H9 (cell line): Measurements from ENCODE around the gene SLCO3A1. TPM values are rescaled to one million over a fixed set of nuclear protein-coding genes. Genes with fewer than 3 reads are reported as not detected.

Source experiments
- DNase-seq: peaks from one replicate; pipeline ENCODE4 v3.0.0-alpha.2; 2017
- H2AFZ ChIP-seq: one replicate; pipeline ENCODE4 v1.6.1; 2013; ENCODE audit warnings: mild to moderate bottlenecking, low read length, control low read depth, moderate library complexity
- H2AK5ac ChIP-seq: 2 replicates; pipeline ENCODE4 v1.6.1; 2013; ENCODE audit warnings: low read length, control low read depth, mixed read lengths; ENCODE audit not compliant: insufficient read length
- H2BK120ac ChIP-seq: one replicate; pipeline ENCODE4 v1.6.1; 2013; ENCODE audit warnings: low read depth, mild to moderate bottlenecking, low read length, control low read depth, inconsistent platforms; ENCODE audit not compliant: poor library complexity, severe bottlenecking
- H2BK12ac ChIP-seq: 2 replicates; pipeline ENCODE4 v1.6.1; 2013; ENCODE audit warnings: low read length, control low read depth, mixed read lengths, low read depth; ENCODE audit not compliant: insufficient read length
- H2BK15ac ChIP-seq: 2 replicates; pipeline ENCODE4 v1.6.1; 2013; ENCODE audit warnings: low read depth, low read length, control low read depth
- H2BK20ac ChIP-seq: one replicate; pipeline ENCODE4 v1.6.1; 2013; ENCODE audit warnings: low read depth, mild to moderate bottlenecking, low read length, control low read depth, inconsistent platforms; ENCODE audit not compliant: poor library complexity, severe bottlenecking
- H2BK5ac ChIP-seq: 2 replicates; pipeline ENCODE4 v1.6.1; 2013; ENCODE audit warnings: low read length, control low read depth, mixed read lengths; ENCODE audit not compliant: insufficient read length
- H3K14ac ChIP-seq: 2 replicates; pipeline ENCODE4 v1.6.1; 2013; ENCODE audit warnings: low read length, control low read depth; ENCODE audit not compliant: insufficient read depth
- H3K18ac ChIP-seq: 2 replicates; pipeline ENCODE4 v1.6.1; 2013; ENCODE audit warnings: low read depth, mild to moderate bottlenecking, mixed read lengths, low read length, control low read depth; ENCODE audit not compliant: insufficient read length
- H3K23ac ChIP-seq: 2 replicates; pipeline ENCODE4 v1.6.1; 2013; ENCODE audit warnings: low read length, control low read depth, mixed read lengths, low read depth; ENCODE audit not compliant: insufficient read length
- H3K23me2 ChIP-seq: 2 replicates; pipeline ENCODE4 v1.6.1; 2013; ENCODE audit warnings: low read depth, mild to moderate bottlenecking, mixed read lengths, low read length, control low read depth; ENCODE audit not compliant: insufficient read length, poor library complexity, severe bottlenecking
- H3K27ac ChIP-seq: 2 replicates; pipeline ENCODE4 v1.5.1; 2013; ENCODE audit warnings: low read length, control low read depth, mixed read lengths, low read depth; ENCODE audit not compliant: insufficient read length
- H3K27me3 ChIP-seq: 2 replicates; pipeline ENCODE4 v1.6.1; 2013; ENCODE audit warnings: low read length, control low read depth, inconsistent platforms; ENCODE audit not compliant: insufficient read depth
- H3K4ac ChIP-seq: 2 replicates; pipeline ENCODE4 v1.6.1; 2013; ENCODE audit warnings: low read depth, mild to moderate bottlenecking, control low read depth, inconsistent platforms, low read length, moderate library complexity
- H3K4me1 ChIP-seq: 2 replicates; pipeline ENCODE4 v1.6.1; 2013; ENCODE audit warnings: low read length, control low read depth, inconsistent platforms; ENCODE audit not compliant: insufficient read depth
- H3K4me2 ChIP-seq: 2 replicates; pipeline ENCODE4 v1.6.1; 2013; ENCODE audit warnings: low read length, control low read depth, mixed read lengths; ENCODE audit not compliant: insufficient read length, insufficient read depth
- H3K56ac ChIP-seq: 2 replicates; pipeline ENCODE4 v1.6.1; 2013; ENCODE audit warnings: low read depth, mild to moderate bottlenecking, mixed read lengths, low read length, control low read depth; ENCODE audit not compliant: insufficient read length
- H3K79me1 ChIP-seq: 2 replicates; pipeline ENCODE4 v1.6.1; 2013; ENCODE audit warnings: low read depth, mild to moderate bottlenecking, moderate library complexity, low read length, control low read depth, inconsistent platforms; ENCODE audit not compliant: insufficient read depth, poor library complexity, severe bottlenecking
- H3K79me2 ChIP-seq: 2 replicates; pipeline ENCODE4 v1.6.1; 2013; ENCODE audit warnings: low read length, control low read depth, inconsistent platforms; ENCODE audit not compliant: insufficient read depth
- H3K9ac ChIP-seq: 2 replicates; pipeline ENCODE4 v1.6.1; 2013; ENCODE audit warnings: low read length, control low read depth, mixed read lengths; ENCODE audit not compliant: insufficient read length; ENCODE audit errors: extremely low read depth
- H3K9me3 ChIP-seq: one replicate; pipeline ENCODE4 v1.6.1; 2013; ENCODE audit warnings: low read depth, low read length, inconsistent platforms; ENCODE audit not compliant: control insufficient read depth
- H3T11ph ChIP-seq: one replicate; pipeline ENCODE4 v1.6.1; 2013; ENCODE audit warnings: mild to moderate bottlenecking, low read length, control low read depth, inconsistent platforms
- H4K20me1 ChIP-seq: one replicate; pipeline ENCODE4 v1.6.1; 2013; ENCODE audit not compliant: control insufficient read depth, insufficient read length, insufficient read depth
- H4K5ac ChIP-seq: 2 replicates; pipeline ENCODE4 v1.6.1; 2013; ENCODE audit warnings: low read depth, mild to moderate bottlenecking, mixed read lengths, low read length, control low read depth; ENCODE audit not compliant: insufficient read length
- H4K8ac ChIP-seq: replicated peaks from 2 replicates; pipeline ENCODE4 v1.6.1; 2013; ENCODE audit warnings: low read length, control low read depth, mixed read lengths, low read depth; ENCODE audit not compliant: insufficient read length
- H4K91ac ChIP-seq: 2 replicates; pipeline ENCODE4 v1.6.1; 2013; ENCODE audit warnings: low read depth, mild to moderate bottlenecking, moderate library complexity, mixed read lengths, low read length, control low read depth; ENCODE audit not compliant: insufficient read length
- H3K27ac Mint-ChIP-seq, 3 experiments: 2 replicates in 2 of 3; 3 replicates in 1 of 3; pipeline ENCODE4 v1.8.0; 2020 to 2021; ENCODE audit warnings: mixed read lengths in 3 of 3, mild to moderate bottlenecking in 1 of 3, moderate library complexity in 1 of 3
- H3K27me3 Mint-ChIP-seq: 2 replicates; pipeline ENCODE4 v1.8.0; 2021; ENCODE audit warnings: low read depth, mild to moderate bottlenecking, moderate library complexity, mixed read lengths
- H3K36me3 Mint-ChIP-seq, 3 experiments: 2 replicates in 2 of 3; 3 replicates in 1 of 3; pipeline ENCODE4 v1.8.0; 2020 to 2021; ENCODE audit warnings: low read depth in 3 of 3, mixed read lengths in 3 of 3; ENCODE audit not compliant: insufficient read depth in 1 of 3
- H3K4me1 Mint-ChIP-seq, 2 experiments: 2 replicates each; pipeline ENCODE4 v1.8.0; 2020; ENCODE audit warnings: mixed read lengths in 2 of 2
- H3K4me3 Mint-ChIP-seq, 2 experiments: 2 replicates in 1 of 2; 3 replicates in 1 of 2; pipeline ENCODE4 v1.8.0; 2020 to 2021; ENCODE audit warnings: mild to moderate bottlenecking in 2 of 2, mixed read lengths in 2 of 2, moderate library complexity in 1 of 2
- H3K9me3 Mint-ChIP-seq, 2 experiments: 2 replicates in 1 of 2; 3 replicates in 1 of 2; pipeline ENCODE4 v1.8.0; 2020; ENCODE audit warnings: mild to moderate bottlenecking in 2 of 2, mixed read lengths in 2 of 2, moderate library complexity in 1 of 2
- CTCF ChIP-seq: fragments of 200-600 bp; sonication (generic); conservative IDR thresholded peaks from 3 replicates; pipeline ENCODE4 v1.8.0; 2021; ENCODE audit warnings: antibody characterized with exemption, mild to moderate bottlenecking
- WGBS: extraction: QIAGEN DNeasy Blood & Tissue Kit; methylation state at CpG from one replicate; pipeline ENCODE4 v1.1.7; 2013; ENCODE audit warnings: missing lambda C conversion rate, low lambda C conversion rate, mixed read lengths; ENCODE audit not compliant: insufficient read length; ENCODE audit errors: extremely low coverage; 5-methylcytosine and 5-hydroxymethylcytosine counted together
- total RNA-seq: library from RNA; stranded (reverse); gene quantifications from 2 replicates; pipeline ENCODE4 v1.2.1, GENCODE V29; 2021

The SLCO3A1 gene
- total RNA-seq, 1 experiment from 2014 or later = 9.4 TPM

GRCh38 chr15:92012881-92013280 lies 159.4 kb downstream of the SLCO3A1 start:
- Histone ChIP-seq H3K4ac (no peak overlapping the region), H4K8ac (no peak overlapping the region), H3K79me1 (no peaks in the 10 kb centered on the region), H3T11ph (no peak overlapping the region), H3K4me1 (peaks cover 9% of the 10 kb centered on the region; the same call in 1 of the 2 replicates), H3K9ac (no peak overlapping the region), H3K4me2 (no peak overlapping the region), H3K14ac (no peak overlapping the region), H2AK5ac (no peak overlapping the region), H2AFZ (no peak overlapping the region), H3K23ac (no peak overlapping the region), H2BK15ac (no peak overlapping the region), H3K9me3 (no peaks in the 10 kb centered on the region), H3K27ac (no peak overlapping the region), H3K23me2 (no peaks in the 10 kb centered on the region), H3K56ac (no peak overlapping the region), H2BK12ac (no peak overlapping the region), H3K79me2 (no peaks in the 10 kb centered on the region), H2BK5ac (no peak overlapping the region), H3K18ac (no peak overlapping the region), H4K91ac (no peak overlapping the region), H4K20me1 (no peaks in the 10 kb centered on the region), H2BK20ac (no peak overlapping the region), H4K5ac (no peak overlapping the region), H3K27me3 (no peaks in the 10 kb centered on the region), H2BK120ac (no peak overlapping the region)
- Mint-ChIP-seq H3K27ac (no peak overlapping the region; a peak in 1 of 7 replicates), H3K27me3 (peaks cover 2% of the 10 kb centered on the region; the same call in 1 of the 2 replicates), H3K4me3 (no peak overlapping the region), H3K36me3 (no peaks in the 10 kb centered on the region; a peak in 2 of 7 replicates), H3K9me3 (no peaks in the 10 kb centered on the region), H3K4me1 (peaks cover 16 to 25% of the 10 kb centered on the region in 2 experiments)
- no peak for TF ChIP-seq CTCF
- no peak for DNase-seq
- no CpG with 5 or more reads among the region's 6 CpGs for WGBS
